ENCODE results near the gene KREMEN2.

Gene KREMEN2

GRCh38 chr16:2988590-2989099 is 24.6 kb downstream of the KREMEN2 start:
- H3K4me3 ChIP-seq (ENCODE audit: low read length), result no peak overlapping the region
- H3K36me3 ChIP-seq (ENCODE audit: control insufficient read depth, insufficient read depth, low read length), result no peaks in the 10 kb centered on the region; the same call in 1 of the 2 replicates
- no peak overlapping the region for H3K27ac ChIP-seq (ENCODE audit: low read length)
- no peaks in the 10 kb centered on the region for H3K9me3 ChIP-seq (ENCODE audit: control insufficient read depth, insufficient read depth, low read length)
- WGBS (ENCODE audit: insufficient coverage, insufficient read length), result no CpG with 5 or more reads among the region's 8 CpGs
- peaks cover 9% of the 10 kb centered on the region for H3K4me1 ChIP-seq (ENCODE audit: control insufficient read depth, insufficient read depth, low read length)
- no peak for DNase-seq (ENCODE audit: low read depth, low spot score)
- no peaks in the 10 kb centered on the region for H3K27me3 ChIP-seq (ENCODE audit: control insufficient read depth, insufficient read depth, low read length)

GRCh38 chr16:2990891-2991290 is 26.8 kb downstream of the KREMEN2 start:
- H3K27ac ChIP-seq (ENCODE audit: low read length), result no peak overlapping the region
- DNase-seq (ENCODE audit: low read depth, low spot score), result no peak

GRCh38 chr16:2991566-2992261 is 27.6 kb downstream of the KREMEN2 start:
- Histone ChIP-seq H3K36me3 (ENCODE audit: control insufficient read depth, insufficient read depth, low read length) (no peaks in the 10 kb centered on the region; the same call in 1 of the 2 replicates), H3K9me3 (ENCODE audit: control insufficient read depth, insufficient read depth, low read length) (no peaks in the 10 kb centered on the region), H3K4me3 (ENCODE audit: low read length) (no peak overlapping the region), H3K27ac (ENCODE audit: low read length) (no peak overlapping the region), H3K27me3 (ENCODE audit: control insufficient read depth, insufficient read depth, low read length) (no peaks in the 10 kb centered on the region), H3K4me1 (ENCODE audit: control insufficient read depth, insufficient read depth, low read length) (peaks cover 9% of the 10 kb centered on the region)
- DNase-seq (ENCODE audit: low read depth, low spot score), result no peak
- no CpG with 5 or more reads among the region's 12 CpGs for WGBS (ENCODE audit: insufficient coverage, insufficient read length)

More at GRCh38 chr16:2990891-2991290, 26.8 kb downstream of the KREMEN2 start:
- no peaks in the 10 kb centered on the region; the same call in 1 of the 2 replicates for H3K36me3 ChIP-seq (ENCODE audit: control insufficient read depth, insufficient read depth, low read length)
- WGBS (ENCODE audit: insufficient coverage, insufficient read length), result no CpG with 5 or more reads among the region's 10 CpGs
- no peaks in the 10 kb centered on the region for H3K27me3 ChIP-seq (ENCODE audit: control insufficient read depth, insufficient read depth, low read length)
- no peaks in the 10 kb centered on the region for H3K9me3 ChIP-seq (ENCODE audit: control insufficient read depth, insufficient read depth, low read length)
- no peak overlapping the region for H3K4me3 ChIP-seq (ENCODE audit: low read length)
- peaks cover 9% of the 10 kb centered on the region for H3K4me1 ChIP-seq (ENCODE audit: control insufficient read depth, insufficient read depth, low read length)

- H3K36me3 ChIP-seq (ENCODE audit: control insufficient read depth, insufficient read depth, low read length), result no peaks in the 10 kb centered on the region; the same call in 1 of the 2 replicates
- H3K27me3 ChIP-seq (ENCODE audit: control insufficient read depth, insufficient read depth, low read length), result no peaks in the 10 kb centered on the region
- no peak for DNase-seq (ENCODE audit: low read depth, low spot score)
- H3K27ac ChIP-seq (ENCODE audit: low read length), result no peak overlapping the region
- H3K4me3 ChIP-seq (ENCODE audit: low read length), result no peak overlapping the region
- WGBS (ENCODE audit: insufficient coverage, insufficient read length), result no CpG with 5 or more reads among the region's 14 CpGs
- H3K4me1 ChIP-seq (ENCODE audit: control insufficient read depth, insufficient read depth, low read length), result peaks cover 9% of the 10 kb centered on the region
- no peaks in the 10 kb centered on the region for H3K9me3 ChIP-seq (ENCODE audit: control insufficient read depth, insufficient read depth, low read length)
Observed at GRCh38 chr16:2992383-2993081, 28.5 kb downstream of the KREMEN2 start.

GRCh38 chr16:2996298-2996697 is 32.2 kb downstream of the KREMEN2 start:
- WGBS (ENCODE audit: insufficient coverage, insufficient read length), result no CpG with 5 or more reads among the region's 13 CpGs
- Histone ChIP-seq H3K4me3 (ENCODE audit: low read length) (no peak overlapping the region), H3K27me3 (ENCODE audit: control insufficient read depth, insufficient read depth, low read length) (no peaks in the 10 kb centered on the region), H3K4me1 (ENCODE audit: control insufficient read depth, insufficient read depth, low read length) (no peaks in the 10 kb centered on the region), H3K27ac (ENCODE audit: low read length) (no peak overlapping the region), H3K36me3 (ENCODE audit: control insufficient read depth, insufficient read depth, low read length) (no peaks in the 10 kb centered on the region), H3K9me3 (ENCODE audit: control insufficient read depth, insufficient read depth, low read length) (no peaks in the 10 kb centered on the region)
- DNase-seq (ENCODE audit: low read depth, low spot score), result no peak

GRCh38 chr16:2999929-3000328 is 35.9 kb downstream of the KREMEN2 start:
- WGBS (ENCODE audit: insufficient coverage, insufficient read length), result no CpG with 5 or more reads among the region's 6 CpGs
- Histone ChIP-seq H3K9me3 (ENCODE audit: control insufficient read depth, insufficient read depth, low read length) (no peaks in the 10 kb centered on the region), H3K4me3 (ENCODE audit: low read length) (no peak overlapping the region), H3K4me1 (ENCODE audit: control insufficient read depth, insufficient read depth, low read length) (no peaks in the 10 kb centered on the region), H3K27ac (ENCODE audit: low read length) (no peak overlapping the region), H3K27me3 (ENCODE audit: control insufficient read depth, insufficient read depth, low read length) (no peaks in the 10 kb centered on the region), H3K36me3 (ENCODE audit: control insufficient read depth, insufficient read depth, low read length) (no peaks in the 10 kb centered on the region)
- no peak for DNase-seq (ENCODE audit: low read depth, low spot score)

- Histone ChIP-seq H3K36me3 (ENCODE audit: control insufficient read depth, insufficient read depth, low read length) (no peaks in the 10 kb centered on the region), H3K27ac (ENCODE audit: low read length) (no peak overlapping the region), H3K4me1 (ENCODE audit: control insufficient read depth, insufficient read depth, low read length) (no peaks in the 10 kb centered on the region), H3K4me3 (ENCODE audit: low read length) (no peak overlapping the region), H3K27me3 (ENCODE audit: control insufficient read depth, insufficient read depth, low read length) (no peaks in the 10 kb centered on the region), H3K9me3 (ENCODE audit: control insufficient read depth, insufficient read depth, low read length) (no peaks in the 10 kb centered on the region)
- no CpG with 5 or more reads among the region's 4 CpGs for WGBS (ENCODE audit: insufficient coverage, insufficient read length)
- no peak for DNase-seq (ENCODE audit: low read depth, low spot score)
Observed at GRCh38 chr16:3000540-3000939, 36.5 kb downstream of the KREMEN2 start.

- H3K27me3 ChIP-seq (ENCODE audit: control insufficient read depth, insufficient read depth, low read length), result no peaks in the 10 kb centered on the region
- H3K4me3 ChIP-seq (ENCODE audit: low read length), result no peak overlapping the region
- H3K4me1 ChIP-seq (ENCODE audit: control insufficient read depth, insufficient read depth, low read length), result 0 out of 2 replicates have a peak, but pooled peaks cover 3% of the 10 kb centered on the region
- no peak for DNase-seq (ENCODE audit: low read depth, low spot score)
- no CpG with 5 or more reads among the region's 12 CpGs for WGBS (ENCODE audit: insufficient coverage, insufficient read length)
- no peak overlapping the region for H3K27ac ChIP-seq (ENCODE audit: low read length)
- H3K9me3 ChIP-seq (ENCODE audit: control insufficient read depth, insufficient read depth, low read length), result no peaks in the 10 kb centered on the region
- no peaks in the 10 kb centered on the region for H3K36me3 ChIP-seq (ENCODE audit: control insufficient read depth, insufficient read depth, low read length)
Observed at GRCh38 chr16:3001316-3001715, 37.2 kb downstream of the KREMEN2 start.

- Histone ChIP-seq H3K27me3 (ENCODE audit: control insufficient read depth, insufficient read depth, low read length) (no peaks in the 10 kb centered on the region), H3K36me3 (ENCODE audit: control insufficient read depth, insufficient read depth, low read length) (no peaks in the 10 kb centered on the region), H3K4me3 (ENCODE audit: low read length) (peak overlapping the region; percentile 58; the same call in 1 of the 2 replicates), H3K27ac (ENCODE audit: low read length) (no peak overlapping the region), H3K4me1 (ENCODE audit: control insufficient read depth, insufficient read depth, low read length) (peaks cover 15% of the 10 kb centered on the region; the same call in 1 of the 2 replicates), H3K9me3 (ENCODE audit: control insufficient read depth, insufficient read depth, low read length) (no peaks in the 10 kb centered on the region)
- DNase-seq (ENCODE audit: low read depth, low spot score), result no peak
- no CpG with 5 or more reads among the region's 58 CpGs for WGBS (ENCODE audit: insufficient coverage, insufficient read length)
Observed at GRCh38 chr16:3003582-3004270, 39.7 kb downstream of the KREMEN2 start.

- H3K9me3 ChIP-seq (ENCODE audit: control insufficient read depth, insufficient read depth, low read length), result no peaks in the 10 kb centered on the region
- H3K36me3 ChIP-seq (ENCODE audit: control insufficient read depth, insufficient read depth, low read length), result no peaks in the 10 kb centered on the region
- H3K27ac ChIP-seq (ENCODE audit: low read length), result no peak overlapping the region
- WGBS (ENCODE audit: insufficient coverage, insufficient read length), result no CpG with 5 or more reads among the region's 67 CpGs
- H3K27me3 ChIP-seq (ENCODE audit: control insufficient read depth, insufficient read depth, low read length), result no peaks in the 10 kb centered on the region
- H3K4me1 ChIP-seq (ENCODE audit: control insufficient read depth, insufficient read depth, low read length), result peaks cover 16% of the 10 kb centered on the region; the same call in 1 of the 2 replicates
- no peak for DNase-seq (ENCODE audit: low read depth, low spot score)
- peak overlapping the region; percentile 58; the same call in 1 of the 2 replicates for H3K4me3 ChIP-seq (ENCODE audit: low read length)
Observed at GRCh38 chr16:3004319-3004718, 40.2 kb downstream of the KREMEN2 start.

All from iPS DF 6.9 (cell line).